Endothelial cell of umbilical vein (primary cell): ENCODE results near the gene CNRIP1. TPM values are rescaled to one million over a fixed set of nuclear protein-coding genes. Genes with fewer than 3 reads are reported as not detected.

ENCODE experiments used
- BruUV-seq: library from RNA; stranded (reverse); fragments of 400-500 nt; replicated peaks from 2 replicates; lab custom pipeline; 2021; lab: Mats Ljungman, UMichigan
- CTCF ChIA-PET: fragments of 300-600, 350-600 bp; sonication (Branson Sonifier 250); formaldehyde crosslinking; loops from one replicate; lab custom pipeline; 2021; ENCODE audit warnings: antibody characterized with exemption, inconsistent platforms; lab: Charles Lee
- POLR2A ChIA-PET: fragments of 300-600, 350-600 bp; sonication (Branson Sonifier 250); formaldehyde crosslinking; loops from one replicate; lab custom pipeline; 2021; ENCODE audit warnings: antibody characterized with exemption, inconsistent platforms; lab: Charles Lee
- DNase-seq: peaks from one replicate; pipeline ENCODE4 v3.0.0-alpha.2; 2011; ENCODE audit warnings: low read depth, low spot score
- FAIRE-seq: peaks from 2 replicates; lab custom pipeline; 2011; peaks lifted over from hg19 to GRCh38; lab: Jason Lieb, UNC
- H2AFZ ChIP-seq: 2 replicates; pipeline ENCODE4 v1.6.0; 2012; ENCODE audit warnings: low read depth, low read length, control low read depth, inconsistent platforms
- H3K27ac ChIP-seq: 2 replicates; pipeline ENCODE4 v1.5.1; 2011; ENCODE audit warnings: low read depth, mild to moderate bottlenecking, control low read depth, low read length, moderate library complexity; ENCODE audit not compliant: insufficient read depth
- H3K27me3 ChIP-seq, 2 experiments: 2 replicates each; pipeline versions ENCODE4 v1.6.0 to v1.6.1; 2011; ENCODE audit warnings: low read length in 2 of 2, mixed read lengths in 1 of 2; ENCODE audit not compliant: control insufficient read depth in 2 of 2, insufficient read depth in 2 of 2
- H3K36me3 ChIP-seq, 2 experiments: 2 replicates in 1 of 2; 3 replicates in 1 of 2; pipeline ENCODE4 v1.5.1; 2011; ENCODE audit warnings: low read length in 2 of 2, mild to moderate bottlenecking in 1 of 2, moderate library complexity in 1 of 2; ENCODE audit not compliant: control insufficient read depth in 2 of 2, insufficient read depth in 2 of 2; ENCODE audit errors: extremely low read depth in 1 of 2
- H3K4me1 ChIP-seq: 3 replicates; pipeline ENCODE4 v1.5.1; 2011; ENCODE audit warnings: mild to moderate bottlenecking, low read length; ENCODE audit not compliant: control insufficient read depth, insufficient read depth; ENCODE audit errors: extremely low read depth
- H3K4me2 ChIP-seq: 2 replicates; pipeline ENCODE4 v1.6.1; 2011; ENCODE audit warnings: low read length, control low read depth, mixed read lengths; ENCODE audit not compliant: insufficient read depth
- H3K4me3 ChIP-seq, 3 experiments: fragments of 200-600 bp in 1 of 3; sonication (generic), shearing (Covaris generic) in 1 of 3; replicated peaks in 1 of 3; 2 replicates each; pipeline ENCODE4 v1.5.1; 2011 to 2016; ENCODE audit warnings: control low read depth in 3 of 3, low read length in 3 of 3, mild to moderate bottlenecking in 2 of 3, inconsistent platforms in 1 of 3, low read depth in 1 of 3, moderate library complexity in 1 of 3; ENCODE audit not compliant: insufficient read depth in 1 of 3
- H3K79me2 ChIP-seq: 2 replicates; pipeline ENCODE4 v1.6.0; 2012; ENCODE audit warnings: low read length, inconsistent platforms; ENCODE audit not compliant: control insufficient read depth, insufficient read depth
- H3K9ac ChIP-seq: replicated peaks from 2 replicates; pipeline ENCODE3; 2011; ENCODE audit warnings: low read length, control low read depth; ENCODE audit not compliant: insufficient read depth; ENCODE audit errors: extremely low read depth
- H3K9me1 ChIP-seq: replicated peaks from 3 replicates; pipeline ENCODE4 v1.6.0; 2011; ENCODE audit warnings: mild to moderate bottlenecking, low read length; ENCODE audit not compliant: control insufficient read depth, insufficient read depth; ENCODE audit errors: extremely low read depth
- H3K9me3 ChIP-seq: replicated peaks from 2 replicates; pipeline ENCODE4 v1.5.1; 2012; ENCODE audit warnings: low read length, inconsistent platforms; ENCODE audit not compliant: control insufficient read depth, insufficient read depth
- H4K20me1 ChIP-seq: replicated peaks from 2 replicates; pipeline ENCODE3; 2011; ENCODE audit warnings: mild to moderate bottlenecking, low read length; ENCODE audit not compliant: control insufficient read depth, insufficient read depth; ENCODE audit errors: extremely low read depth
- EZH2 ChIP-seq: IDR thresholded peaks from 2 replicates; pipeline ENCODE4 v1.6.1; 2012; ENCODE audit warnings: borderline replicate concordance, low read depth, mild to moderate bottlenecking, moderate library complexity, low read length, inconsistent platforms; ENCODE audit not compliant: severe bottlenecking
- FOS ChIP-seq: IDR thresholded peaks from 2 replicates; pipeline ENCODE4 v1.6.1; 2011; ENCODE audit warnings: mild to moderate bottlenecking, low read length, moderate library complexity, borderline replicate concordance; ENCODE audit not compliant: insufficient read depth
- GATA2 ChIP-seq: IDR thresholded peaks from 2 replicates; pipeline ENCODE4 v1.7.0; 2011; ENCODE audit warnings: low read depth, mild to moderate bottlenecking, moderate library complexity, mixed read lengths, low read length; ENCODE audit not compliant: insufficient read length, insufficient read depth
- JUN ChIP-seq: IDR thresholded peaks from 2 replicates; pipeline ENCODE4 v1.6.1; 2011; ENCODE audit warnings: borderline replicate concordance, low read depth; ENCODE audit not compliant: insufficient read length, insufficient read depth
- POLR2AphosphoS5 ChIP-seq: IDR thresholded peaks from 2 replicates; pipeline ENCODE4 v1.6.1; 2012; ENCODE audit warnings: low read depth, mild to moderate bottlenecking, control low read depth, low read length, moderate library complexity; ENCODE audit not compliant: insufficient read depth
- dilution Hi-C: fragments of 300-500 bp; cut with MboI; formaldehyde crosslinking; loops from one replicate; pipeline ENCODE4 v1.15.0; 2019; ENCODE audit warnings: low sequenced_read_pairs; ENCODE audit not compliant: extremely low pct_ligation_motif_present
- intact Hi-C: fragments of 100-400 bp; cut with micrococcal nuclease; formaldehyde crosslinking; loops from one replicate; pipeline ENCODE4 v1.10.0; 2022
- polyA plus RNA-seq, 4 experiments: library from polyadenylated mRNA; depleted of rRNA in 3 of 4; stranded (reverse) in 3 of 4; unstranded in 1 of 4; fragments of >200 nt; gene quantifications; 2 replicates each; pipeline versions ENCODE4 v1.2.1 to v1.2.3, GENCODE V29; 2011 to 2012; ENCODE audit warnings: missing spikeins in 1 of 4
- total RNA-seq: library from RNA; stranded (reverse); gene quantifications from 2 replicates; pipeline ENCODE4 v1.2.3, GENCODE V29; 2021
- TF ChIP-seq, protein P1 (sequence below): IDR thresholded peaks from 2 replicates; pipeline ENCODE4 v1.6.1; 2011; ENCODE audit not compliant: insufficient read depth, insufficient read length
- TF ChIP-seq, protein P2 (sequence below), 2 donors: IDR thresholded peaks; 1 replicate in 1 of 2; 2 replicates in 1 of 2; pipeline ENCODE4 v1.5.1; 2011; ENCODE audit warnings: low read length in 2 of 2, mild to moderate bottlenecking in 2 of 2, moderate library complexity in 2 of 2, control low read depth in 1 of 2, inconsistent platforms in 1 of 2, low read depth in 1 of 2; ENCODE audit not compliant: insufficient read depth in 1 of 2; ENCODE audit errors: extremely low read depth in 1 of 2

CNRIP1 gene
- total and polyA plus RNA-seq, 2 donors (not counting 3 experiments of a cell fraction or from before 2014, with no cell fraction given): 74.6 to 98.9 TPM

DNA sequence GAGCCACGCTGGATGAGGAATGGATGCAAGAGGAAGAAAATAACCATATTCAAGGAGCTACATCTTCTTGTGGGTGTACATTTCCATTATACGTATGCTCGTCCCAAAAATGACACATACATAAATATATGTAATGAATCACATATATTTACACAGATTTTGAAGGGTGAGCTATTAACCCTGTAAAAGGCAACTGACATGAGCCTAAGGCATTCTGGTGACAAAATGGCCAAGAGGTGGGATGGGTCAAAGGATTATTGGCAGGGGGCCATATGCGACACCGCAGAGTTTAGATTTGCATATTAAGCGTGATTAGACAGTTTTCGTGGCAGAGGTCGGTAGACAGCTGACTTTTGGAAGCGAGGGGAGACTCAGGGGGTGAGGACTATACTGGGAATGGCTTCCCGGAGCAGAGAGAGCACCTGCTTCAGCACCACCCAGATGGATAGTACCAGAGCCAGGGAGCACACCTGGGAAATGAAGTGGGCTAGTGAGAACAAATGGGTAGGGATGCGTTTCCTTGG lies 431 bp upstream of the CNRIP1 start:
- ChIA-PET POLR2A (interaction anchor here (0.6 to 1.6 kb wide), 5 partner anchors 10 to 387 kb away, joined by 3 to 20 read pairs (median 3); partner anchors contain the start of gene PPP3R1), CTCF (interaction anchor here (0.9 to 2.6 kb wide), 13 partner anchors 10 to 198 kb away, joined by 3 to 16 read pairs (median 4); partner anchors contain the start of gene PPP3R1)
- Histone ChIP-seq H3K27me3 (no peaks in the 10 kb centered on the region), H3K9ac (peak overlapping the region; percentile 93), H3K4me1 (peaks cover 22% of the 10 kb centered on the region), H3K27ac (peak overlapping the region; percentile 99), H3K9me3 (no peaks in the 10 kb centered on the region), H3K79me2 (peaks cover 44% of the 10 kb centered on the region), H3K4me2 (peak overlapping the region; percentile 68), H2AFZ (peak overlapping the region; percentile 86), H3K4me3 (peak overlapping the region; percentile 60 to 83 (median 79)), H3K9me1 (no peaks in the 10 kb centered on the region), H4K20me1 (no peaks in the 10 kb centered on the region), H3K36me3 (peaks cover 7 to 10% of the 10 kb centered on the region in 2 experiments)
- BruUV-seq: no TSS peak
- intact Hi-C loops: loop anchor here (1.0 kb wide), 2 partner anchors 38 to 67 kb away; no protein-coding TSS in a partner anchor
- TF ChIP-seq, protein P1, sequence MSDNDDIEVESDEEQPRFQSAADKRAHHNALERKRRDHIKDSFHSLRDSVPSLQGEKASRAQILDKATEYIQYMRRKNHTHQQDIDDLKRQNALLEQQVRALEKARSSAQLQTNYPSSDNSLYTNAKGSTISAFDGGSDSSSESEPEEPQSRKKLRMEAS: no peak
- TF ChIP-seq JUN: no peak
- TF ChIP-seq, protein P2, sequence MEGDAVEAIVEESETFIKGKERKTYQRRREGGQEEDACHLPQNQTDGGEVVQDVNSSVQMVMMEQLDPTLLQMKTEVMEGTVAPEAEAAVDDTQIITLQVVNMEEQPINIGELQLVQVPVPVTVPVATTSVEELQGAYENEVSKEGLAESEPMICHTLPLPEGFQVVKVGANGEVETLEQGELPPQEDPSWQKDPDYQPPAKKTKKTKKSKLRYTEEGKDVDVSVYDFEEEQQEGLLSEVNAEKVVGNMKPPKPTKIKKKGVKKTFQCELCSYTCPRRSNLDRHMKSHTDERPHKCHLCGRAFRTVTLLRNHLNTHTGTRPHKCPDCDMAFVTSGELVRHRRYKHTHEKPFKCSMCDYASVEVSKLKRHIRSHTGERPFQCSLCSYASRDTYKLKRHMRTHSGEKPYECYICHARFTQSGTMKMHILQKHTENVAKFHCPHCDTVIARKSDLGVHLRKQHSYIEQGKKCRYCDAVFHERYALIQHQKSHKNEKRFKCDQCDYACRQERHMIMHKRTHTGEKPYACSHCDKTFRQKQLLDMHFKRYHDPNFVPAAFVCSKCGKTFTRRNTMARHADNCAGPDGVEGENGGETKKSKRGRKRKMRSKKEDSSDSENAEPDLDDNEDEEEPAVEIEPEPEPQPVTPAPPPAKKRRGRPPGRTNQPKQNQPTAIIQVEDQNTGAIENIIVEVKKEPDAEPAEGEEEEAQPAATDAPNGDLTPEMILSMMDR (IDR thresholded peaks at IDR 0.05; ENCODE audit: extremely low read depth in 1 of 2, insufficient read depth in 1 of 2, low read depth in 1 of 2, low read length in 2 of 2): no peak
- TF ChIP-seq POLR2AphosphoS5: peak; percentile 3
- no peak for TF ChIP-seq FOS
- no peak for TF ChIP-seq EZH2
- no peak for TF ChIP-seq GATA2
- FAIRE-seq: peak; percentile 78
- DNase-seq: no peak
- dilution Hi-C loops: no loop called here
